Caki2 (cell line): Measurements from ENCODE around the gene STK32A. TPM values are rescaled to one million over a fixed set of nuclear protein-coding genes. Genes with fewer than 3 reads are reported as not detected.
"Not testable (repeated sequence)": the region's sequence is repeated elsewhere in the genome, so short reads cannot be mapped to it uniquely, and the experiment has no call there.

Experiments
- DNase-seq: peaks from one replicate; pipeline ENCODE4 v3.0.0-alpha.2; 2015; ENCODE audit warnings: low read depth
- in situ Hi-C: cut with HindIII; loops from 2 replicates; pipeline ENCODE4 v1.10.0; 2016; ENCODE audit warnings: low sequenced_read_pairs, low pct_unique_long_range_greater_than_20kb, mixed read lengths
- total RNA-seq: library from RNA; depleted of rRNA; stranded (reverse); fragments of >200 nt; shearing (Covaris generic); gene quantifications from 2 replicates; pipeline ENCODE4 v1.2.3, GENCODE V29; 2014; ENCODE audit warnings: low replicate concordance

The STK32A gene
- total RNA-seq, 1 experiment from 2014 or later: not detected

- in situ Hi-C loops, DNase-seq: not testable (repeated sequence)
These were observed 8.4 kb downstream of the STK32A start for GRCh38 chr5:147243238-147243637.

GRCh38 chr5:147245381-147246165 is 10.7 kb downstream of the STK32A start:
- in situ Hi-C loops: no loop called here

GRCh38 chr5:147248561-147248960 is 13.7 kb downstream of the STK32A start:
- no peak for DNase-seq
- in situ Hi-C loops: no loop called here

More at GRCh38 chr5:147245381-147246165, 10.7 kb downstream of the STK32A start:
- no peak for DNase-seq

- in situ Hi-C loops: no loop called here
- no peak for DNase-seq
These were observed 25.0 kb downstream of the STK32A start for GRCh38 chr5:147259837-147260236.

GRCh38 chr5:147267082-147267832 is 32.4 kb downstream of the STK32A start:
- in situ Hi-C loops: no loop called here
- DNase-seq: no peak

- DNase-seq: no peak
- in situ Hi-C loops: no loop called here
These were observed 41.7 kb downstream of the STK32A start for GRCh38 chr5:147276497-147276896.

GRCh38 chr5:147286296-147286695 is 51.5 kb downstream of the STK32A start:
- no peak for DNase-seq
- in situ Hi-C loops: no loop called here

- DNase-seq: no peak
These were observed 52.3 kb downstream of the STK32A start for GRCh38 chr5:147287110-147287509.

GRCh38 chr5:147290261-147290660 is 55.4 kb downstream of the STK32A start:
- DNase-seq: no peak
- in situ Hi-C loops: no loop called here

More at GRCh38 chr5:147287110-147287509, 52.3 kb downstream of the STK32A start:
- in situ Hi-C loops: no loop called here

- in situ Hi-C loops: no loop called here
- no peak for DNase-seq
These were observed 68.4 kb downstream of the STK32A start for GRCh38 chr5:147303251-147303650.

- in situ Hi-C loops: no loop called here
- DNase-seq: no peak
These were observed 69.2 kb downstream of the STK32A start for GRCh38 chr5:147303976-147304375.

GRCh38 chr5:147305147-147305546 is 70.3 kb downstream of the STK32A start:
- in situ Hi-C loops: no loop called here
- DNase-seq: no peak

GRCh38 chr5:147306351-147306750 is 71.5 kb downstream of the STK32A start:
- in situ Hi-C loops: no loop called here
- DNase-seq: no peak

GRCh38 chr5:147307170-147307569 is 72.3 kb downstream of the STK32A start:
- in situ Hi-C loops: no loop called here
- no peak for DNase-seq

- in situ Hi-C loops: no loop called here
- DNase-seq: no peak
These were observed 74.8 kb downstream of the STK32A start for GRCh38 chr5:147309621-147310020.

GRCh38 chr5:147310059-147310704 is 75.4 kb downstream of the STK32A start:
- in situ Hi-C loops: no loop called here

GRCh38 chr5:147317978-147318684 is 83.3 kb downstream of the STK32A start:
- in situ Hi-C loops: no loop called here

More at GRCh38 chr5:147310059-147310704, 75.4 kb downstream of the STK32A start:
- peak; percentile 81 for DNase-seq

GRCh38 chr5:147321569-147321968 is 86.7 kb downstream of the STK32A start:
- DNase-seq: no peak
- in situ Hi-C loops: no loop called here

More at GRCh38 chr5:147317978-147318684, 83.3 kb downstream of the STK32A start:
- DNase-seq: no peak
